ENCODE data around the gene HNRNPH1.

The HNRNPH1 gene

GRCh38 chr5:179605026-179605833 is 18.2 kb downstream of the HNRNPH1 start:
- no peak overlapping the region for H3K4me3 ChIP-seq (ENCODE audit: low read length)
- H2AFZ ChIP-seq (ENCODE audit: low read depth, low read length) = no peak overlapping the region
- H3K27me3 ChIP-seq (ENCODE audit: insufficient read depth, low read length) = no peaks in the 10 kb centered on the region
- H3K9me3 ChIP-seq (ENCODE audit: low read length) = no peaks in the 10 kb centered on the region
- H3K36me3 ChIP-seq (ENCODE audit: insufficient read depth, low read length) = peaks cover 66% of the 10 kb centered on the region
- H3K4me1 ChIP-seq (ENCODE audit: insufficient read depth, low read length) = no peaks in the 10 kb centered on the region

GRCh38 chr5:179603308-179603707 is 20.2 kb downstream of the HNRNPH1 start:
- no peak overlapping the region for H3K4me3 ChIP-seq (ENCODE audit: low read length)
- no peaks in the 10 kb centered on the region for H3K27me3 ChIP-seq (ENCODE audit: insufficient read depth, low read length)
- no peaks in the 10 kb centered on the region for H3K4me1 ChIP-seq (ENCODE audit: insufficient read depth, low read length)
- H2AFZ ChIP-seq (ENCODE audit: low read depth, low read length) = no peak overlapping the region
- H3K9me3 ChIP-seq (ENCODE audit: low read length) = no peaks in the 10 kb centered on the region
- H3K36me3 ChIP-seq (ENCODE audit: insufficient read depth, low read length) = peaks cover 73% of the 10 kb centered on the region

- peaks cover 70% of the 10 kb centered on the region for H3K36me3 ChIP-seq (ENCODE audit: insufficient read depth, low read length)
Observed at GRCh38 chr5:179601871-179602625, 21.4 kb downstream of the HNRNPH1 start.

GRCh38 chr5:179599973-179600372 is 23.5 kb downstream of the HNRNPH1 start:
- no peaks in the 10 kb centered on the region for H3K4me1 ChIP-seq (ENCODE audit: insufficient read depth, low read length)
- peaks cover 67% of the 10 kb centered on the region for H3K36me3 ChIP-seq (ENCODE audit: insufficient read depth, low read length)

More at GRCh38 chr5:179601871-179602625, 21.4 kb downstream of the HNRNPH1 start:
- Histone ChIP-seq H3K9me3 (ENCODE audit: low read length) (no peaks in the 10 kb centered on the region), H3K4me3 (ENCODE audit: low read length) (no peak overlapping the region), H2AFZ (ENCODE audit: low read depth, low read length) (no peak overlapping the region), H3K4me1 (ENCODE audit: insufficient read depth, low read length) (no peaks in the 10 kb centered on the region), H3K27me3 (ENCODE audit: insufficient read depth, low read length) (no peaks in the 10 kb centered on the region)

GRCh38 chr5:179599566-179599965 is 23.9 kb downstream of the HNRNPH1 start:
- Histone ChIP-seq H3K4me3 (ENCODE audit: low read length) (no peak overlapping the region), H3K27me3 (ENCODE audit: insufficient read depth, low read length) (no peaks in the 10 kb centered on the region), H3K9me3 (ENCODE audit: low read length) (no peaks in the 10 kb centered on the region), H2AFZ (ENCODE audit: low read depth, low read length) (no peak overlapping the region), H3K4me1 (ENCODE audit: insufficient read depth, low read length) (no peaks in the 10 kb centered on the region), H3K36me3 (ENCODE audit: insufficient read depth, low read length) (peaks cover 70% of the 10 kb centered on the region)

More at GRCh38 chr5:179599973-179600372, 23.5 kb downstream of the HNRNPH1 start:
- Histone ChIP-seq H3K9me3 (ENCODE audit: low read length) (no peaks in the 10 kb centered on the region), H3K4me3 (ENCODE audit: low read length) (no peak overlapping the region), H2AFZ (ENCODE audit: low read depth, low read length) (no peak overlapping the region), H3K27me3 (ENCODE audit: insufficient read depth, low read length) (no peaks in the 10 kb centered on the region)

- Histone ChIP-seq H2AFZ (ENCODE audit: low read depth, low read length) (no peak overlapping the region), H3K4me1 (ENCODE audit: insufficient read depth, low read length) (no peaks in the 10 kb centered on the region), H3K36me3 (ENCODE audit: insufficient read depth, low read length) (peaks cover 72% of the 10 kb centered on the region), H3K27me3 (ENCODE audit: insufficient read depth, low read length) (no peaks in the 10 kb centered on the region), H3K4me3 (ENCODE audit: low read length) (no peak overlapping the region), H3K9me3 (ENCODE audit: low read length) (no peaks in the 10 kb centered on the region)
Observed at GRCh38 chr5:179599100-179599499, 24.4 kb downstream of the HNRNPH1 start.

- Histone ChIP-seq H3K9me3 (ENCODE audit: low read length) (no peaks in the 10 kb centered on the region), H3K36me3 (ENCODE audit: insufficient read depth, low read length) (peaks cover 77% of the 10 kb centered on the region), H3K4me1 (ENCODE audit: insufficient read depth, low read length) (no peaks in the 10 kb centered on the region), H2AFZ (ENCODE audit: low read depth, low read length) (no peak overlapping the region), H3K4me3 (ENCODE audit: low read length) (no peak overlapping the region), H3K27me3 (ENCODE audit: insufficient read depth, low read length) (no peaks in the 10 kb centered on the region)
Observed at GRCh38 chr5:179596421-179596820, 27.1 kb downstream of the HNRNPH1 start.

- Histone ChIP-seq H3K4me1 (ENCODE audit: insufficient read depth, low read length) (no peaks in the 10 kb centered on the region), H3K27me3 (ENCODE audit: insufficient read depth, low read length) (no peaks in the 10 kb centered on the region), H3K36me3 (ENCODE audit: insufficient read depth, low read length) (peaks cover 78% of the 10 kb centered on the region), H3K9me3 (ENCODE audit: low read length) (no peaks in the 10 kb centered on the region), H2AFZ (ENCODE audit: low read depth, low read length) (no peak overlapping the region), H3K4me3 (ENCODE audit: low read length) (no peak overlapping the region)
Observed at GRCh38 chr5:179595916-179596315, 27.6 kb downstream of the HNRNPH1 start.

- H3K27me3 ChIP-seq (ENCODE audit: insufficient read depth, low read length) = no peaks in the 10 kb centered on the region
- no peaks in the 10 kb centered on the region for H3K9me3 ChIP-seq (ENCODE audit: low read length)
- H3K4me3 ChIP-seq (ENCODE audit: low read length) = no peak overlapping the region
- H2AFZ ChIP-seq (ENCODE audit: low read depth, low read length) = no peak overlapping the region
- H3K36me3 ChIP-seq (ENCODE audit: insufficient read depth, low read length) = peaks cover 49% of the 10 kb centered on the region
- peaks cover 22% of the 10 kb centered on the region for H3K4me1 ChIP-seq (ENCODE audit: insufficient read depth, low read length)
Observed at GRCh38 chr5:179588166-179588565, 35.3 kb downstream of the HNRNPH1 start.

- H3K4me1 ChIP-seq (ENCODE audit: insufficient read depth, low read length) = peaks cover 22% of the 10 kb centered on the region
Observed at GRCh38 chr5:179585941-179586401, 37.5 kb downstream of the HNRNPH1 start.

GRCh38 chr5:179577286-179577960 is 46.0 kb downstream of the HNRNPH1 start:
- H3K27me3 ChIP-seq (ENCODE audit: insufficient read depth, low read length) = no peaks in the 10 kb centered on the region

More at GRCh38 chr5:179585941-179586401, 37.5 kb downstream of the HNRNPH1 start:
- H3K36me3 ChIP-seq (ENCODE audit: insufficient read depth, low read length) = peaks cover 54% of the 10 kb centered on the region
- H3K27me3 ChIP-seq (ENCODE audit: insufficient read depth, low read length) = no peaks in the 10 kb centered on the region
- no peak overlapping the region for H2AFZ ChIP-seq (ENCODE audit: low read depth, low read length)
- H3K9me3 ChIP-seq (ENCODE audit: low read length) = no peaks in the 10 kb centered on the region
- H3K4me3 ChIP-seq (ENCODE audit: low read length) = peak overlapping the region; percentile 30

GRCh38 chr5:179572386-179572785 is 51.1 kb downstream of the HNRNPH1 start:
- H3K4me1 ChIP-seq (ENCODE audit: insufficient read depth, low read length) = no peaks in the 10 kb centered on the region
- no peaks in the 10 kb centered on the region for H3K27me3 ChIP-seq (ENCODE audit: insufficient read depth, low read length)
- H2AFZ ChIP-seq (ENCODE audit: low read depth, low read length) = no peak overlapping the region
- peaks cover 64% of the 10 kb centered on the region for H3K36me3 ChIP-seq (ENCODE audit: insufficient read depth, low read length)
- H3K9me3 ChIP-seq (ENCODE audit: low read length) = no peaks in the 10 kb centered on the region
- no peak overlapping the region for H3K4me3 ChIP-seq (ENCODE audit: low read length)

More at GRCh38 chr5:179577286-179577960, 46.0 kb downstream of the HNRNPH1 start:
- Histone ChIP-seq H3K9me3 (ENCODE audit: low read length) (no peaks in the 10 kb centered on the region), H3K4me3 (ENCODE audit: low read length) (no peak overlapping the region), H3K4me1 (ENCODE audit: insufficient read depth, low read length) (no peaks in the 10 kb centered on the region), H2AFZ (ENCODE audit: low read depth, low read length) (no peak overlapping the region), H3K36me3 (ENCODE audit: insufficient read depth, low read length) (peaks cover 59% of the 10 kb centered on the region)

- H2AFZ ChIP-seq (ENCODE audit: low read depth, low read length) = no peak overlapping the region
- H3K9me3 ChIP-seq (ENCODE audit: low read length) = no peaks in the 10 kb centered on the region
- H3K4me3 ChIP-seq (ENCODE audit: low read length) = no peak overlapping the region
- no peaks in the 10 kb centered on the region for H3K4me1 ChIP-seq (ENCODE audit: insufficient read depth, low read length)
- no peaks in the 10 kb centered on the region for H3K27me3 ChIP-seq (ENCODE audit: insufficient read depth, low read length)
- peaks cover 75% of the 10 kb centered on the region for H3K36me3 ChIP-seq (ENCODE audit: insufficient read depth, low read length)
Observed at GRCh38 chr5:179568721-179569120, 54.8 kb downstream of the HNRNPH1 start.

Data from neuron (in vitro differentiated cells).